Sciatic nerve (tissue), 1 donor: ENCODE measurements around the gene LRRC61. TPM values are rescaled to one million over a fixed set of nuclear protein-coding genes. Genes with fewer than 3 reads are reported as not detected.

ENCODE experiments used
- total RNA-seq: library from RNA; stranded (reverse); fragmentation: NEBNext Ultra II Directional; extraction: Animal tissue kit (Norgen Biotek cat#: 25700); gene quantifications from one replicate; pipeline ENCODE4 v1.2.1, GENCODE V29; 2021
- donor health status: DM: no; HTN: no; CAD: no.

The LRRC61 gene
- total RNA-seq, 1 donor from 2014 or later: 5.8 TPM

Other genes starting within 250 kb of the LRRC61 start
- 3.3 TPM for gene ACTR3C, start 190 bp downstream of the LRRC61 start, total RNA-seq
- gene RARRES2, start 18.3 kb downstream of the LRRC61 start, total RNA-seq: 261 TPM
- gene REPIN1, start 45.5 kb downstream of the LRRC61 start, total RNA-seq: 54.0 TPM
- gene ZNF775, start 56.0 kb downstream of the LRRC61 start, total RNA-seq: 11.1 TPM
- 22.4 TPM for gene GIMAP8, start 127.3 kb downstream of the LRRC61 start, total RNA-seq
- gene GIMAP7, start 191.5 kb downstream of the LRRC61 start, total RNA-seq: 31.6 TPM
- 52.8 TPM for gene GIMAP4, start 244.0 kb downstream of the LRRC61 start, total RNA-seq